GM19043 (cell line): ENCODE measurements around the gene NFAT5.
"Not testable (repeated sequence)": the region's sequence is repeated elsewhere in the genome, so short reads cannot be mapped to it uniquely, and the experiment has no call there.

Experiments
- ATAC-seq: cut with Tn5 transposase; IDR thresholded peaks from one replicate; pipeline ENCODE4 v1.9.1; 2021; ENCODE audit warnings: low read depth; ENCODE audit not compliant: unreplicated experiment

The NFAT5 gene

DNA sequence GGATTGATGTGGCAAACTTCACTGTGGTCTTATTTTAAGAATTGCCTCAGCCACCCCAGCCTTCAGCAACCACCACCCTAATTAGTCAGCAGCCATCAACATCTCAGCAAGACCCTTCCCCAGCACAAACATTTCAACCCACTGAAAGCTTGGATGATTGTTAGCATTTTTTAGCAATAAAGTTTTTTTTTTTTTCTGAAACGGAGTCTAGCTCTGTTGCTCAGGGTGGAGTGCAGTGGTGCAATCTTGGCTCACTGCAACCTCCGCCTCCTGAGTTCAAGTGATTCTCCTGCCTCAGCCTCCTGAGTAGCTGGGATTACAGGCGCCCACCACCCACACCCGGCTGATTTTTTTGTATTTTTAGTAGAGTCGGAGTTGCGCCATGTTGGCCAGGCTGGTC, 19.1 kb upstream of the NFAT5 start:
- ATAC-seq: not testable (repeated sequence)

DNA sequence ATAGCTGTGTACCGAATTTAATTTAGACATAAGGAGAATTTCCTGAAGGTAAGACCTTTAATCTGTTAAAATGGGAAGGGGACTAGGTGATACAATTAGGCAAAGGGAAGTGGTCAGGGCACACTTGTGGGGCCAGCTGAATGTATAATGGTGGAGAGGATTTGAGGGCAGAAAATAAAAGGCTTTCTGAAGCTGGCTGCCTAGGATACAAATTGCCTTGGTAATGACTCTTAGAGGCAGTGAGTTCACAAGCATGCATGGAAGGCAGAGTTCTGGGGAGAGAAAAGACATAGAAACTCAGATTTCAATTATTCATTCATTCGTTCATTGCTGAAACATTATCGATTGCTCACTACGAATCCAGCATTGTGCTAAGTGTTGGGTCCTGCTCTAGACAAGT, 12.4 kb upstream of the NFAT5 start:
- no peak for ATAC-seq

DNA sequence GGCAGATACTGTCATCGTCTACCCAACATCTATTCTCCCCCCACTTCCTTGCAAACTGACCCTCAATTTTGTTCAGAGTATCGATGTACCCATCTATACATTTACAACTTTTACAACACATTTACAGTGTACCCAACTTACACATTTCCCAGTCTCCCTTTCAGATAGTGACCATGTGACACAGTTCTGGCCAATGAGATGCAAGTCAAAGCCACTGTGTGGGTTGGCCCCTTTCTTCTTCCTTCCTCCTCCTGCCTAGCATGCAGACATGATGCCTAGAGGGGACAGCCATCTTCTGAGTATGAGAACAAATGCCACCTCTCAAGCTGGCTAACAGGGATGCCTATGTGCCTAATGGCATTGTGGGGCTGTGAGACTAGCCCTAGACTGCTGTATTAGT, 11.3 kb upstream of the NFAT5 start:
- no peak for ATAC-seq

DNA sequence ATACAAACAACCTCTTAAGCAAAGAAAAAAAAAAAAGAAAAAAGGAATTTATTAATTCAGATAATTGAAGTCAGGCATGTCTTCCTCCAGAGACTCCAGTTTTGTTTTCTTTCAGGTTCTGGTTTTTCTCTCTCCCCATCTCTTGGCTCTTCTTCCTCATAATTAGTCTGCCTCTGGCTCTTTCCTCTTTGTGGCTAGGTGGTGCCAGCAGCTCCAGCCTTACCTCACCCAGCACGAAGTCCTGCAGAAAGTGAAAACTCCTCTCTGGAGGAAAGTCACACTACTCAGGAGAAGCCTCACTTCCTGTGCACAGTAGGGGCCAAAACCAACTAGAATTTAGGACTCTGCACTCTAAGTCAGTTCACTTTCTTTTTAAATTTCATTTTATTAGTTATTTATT, 10.3 kb upstream of the NFAT5 start:
- ATAC-seq: no peak

DNA sequence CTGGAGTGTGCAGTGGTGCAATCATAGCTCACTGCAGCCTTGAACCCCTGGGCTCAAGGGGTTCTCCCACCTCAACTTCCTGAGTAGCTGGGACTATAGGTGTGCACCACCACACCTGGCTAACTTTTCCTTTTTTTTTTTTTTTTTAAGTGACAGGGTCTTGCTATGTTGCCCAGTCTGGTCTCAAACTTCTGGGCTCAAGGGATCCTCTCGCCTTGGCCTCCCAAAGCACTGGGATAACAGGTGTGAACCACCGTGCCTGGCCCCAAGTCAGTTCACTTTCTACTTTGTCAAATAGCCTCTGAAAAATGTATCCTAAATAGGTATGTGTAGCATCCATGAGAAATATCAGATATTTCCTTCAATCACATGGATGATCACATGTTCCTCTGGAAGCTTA, 9.9 kb upstream of the NFAT5 start:
- ATAC-seq: no peak

DNA sequence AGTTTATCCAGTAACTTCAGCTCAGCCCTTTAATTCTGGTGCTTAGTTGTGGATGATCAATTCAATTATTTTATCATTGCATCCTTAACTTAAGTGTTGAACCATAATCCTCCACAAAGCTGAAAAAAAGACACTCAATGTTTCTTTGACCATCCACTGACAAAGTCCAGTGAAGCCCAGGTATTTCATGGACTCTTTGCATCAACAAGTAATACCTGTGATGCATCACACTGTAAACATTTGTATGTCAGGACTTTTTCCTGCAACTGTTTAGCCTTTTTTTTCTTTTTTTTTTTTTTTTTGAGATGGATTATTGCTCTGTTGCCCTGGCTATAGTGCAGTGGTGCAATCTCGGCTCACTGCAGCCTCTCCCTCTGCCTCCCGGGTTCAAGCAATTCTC, 6.6 kb upstream of the NFAT5 start:
- no peak for ATAC-seq

DNA sequence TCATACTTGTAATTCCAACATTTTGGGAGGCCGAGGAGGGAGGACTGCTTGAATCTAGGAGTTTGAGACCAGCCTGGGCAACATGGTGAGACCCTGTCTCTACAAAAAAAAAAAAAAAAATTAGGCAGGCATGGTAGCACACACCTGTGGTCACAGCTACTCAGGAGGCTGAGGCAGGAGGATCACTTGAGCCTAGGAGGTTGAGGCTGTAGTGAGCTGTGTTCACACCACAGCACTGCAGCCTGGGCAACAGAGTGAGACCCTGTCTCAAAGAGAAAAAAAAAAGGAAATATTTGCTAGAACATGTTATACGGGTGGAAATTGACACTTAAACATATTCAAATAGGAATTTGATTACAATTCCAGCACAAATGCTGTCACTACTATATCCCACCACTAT, 4.4 kb upstream of the NFAT5 start:
- not testable (repeated sequence) for ATAC-seq

DNA sequence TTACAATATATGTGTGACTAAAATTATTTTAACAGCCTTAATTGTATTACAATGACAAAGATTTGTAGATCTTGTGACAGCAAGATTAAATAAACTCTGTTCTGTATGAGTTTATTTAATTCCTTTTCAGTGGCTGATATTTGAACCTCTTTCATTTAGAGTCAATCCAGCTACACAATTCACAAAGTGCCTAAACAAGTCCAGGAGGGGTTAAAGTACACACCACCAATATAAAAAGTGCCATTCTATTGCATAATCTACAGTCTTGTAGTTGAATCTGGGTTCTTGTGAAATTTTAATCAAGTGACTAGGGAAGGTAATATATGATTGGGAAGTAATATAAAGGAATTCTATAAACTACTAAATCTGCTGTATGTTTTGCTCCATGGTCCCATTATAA, 3.9 kb upstream of the NFAT5 start:
- ATAC-seq: no peak

DNA sequence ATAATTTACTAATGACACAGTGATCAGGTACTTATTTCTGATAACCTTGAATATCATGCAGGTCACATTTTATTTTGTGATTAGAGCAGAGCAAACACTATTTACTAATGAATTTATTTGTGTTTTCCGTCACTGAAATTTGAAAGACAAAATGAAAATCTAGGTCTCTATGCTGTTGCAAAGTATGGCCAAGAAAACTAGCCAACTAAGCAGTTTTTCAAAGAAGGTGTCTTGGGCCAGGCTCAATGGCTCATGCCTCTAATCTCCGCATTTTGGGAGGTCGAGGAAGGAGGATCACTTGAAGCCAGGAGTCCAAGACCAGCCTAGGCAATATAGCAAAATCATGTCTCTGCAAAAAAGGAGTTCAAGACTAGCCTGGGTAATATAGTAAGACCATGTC, 3.0 kb upstream of the NFAT5 start:
- ATAC-seq: no peak

DNA sequence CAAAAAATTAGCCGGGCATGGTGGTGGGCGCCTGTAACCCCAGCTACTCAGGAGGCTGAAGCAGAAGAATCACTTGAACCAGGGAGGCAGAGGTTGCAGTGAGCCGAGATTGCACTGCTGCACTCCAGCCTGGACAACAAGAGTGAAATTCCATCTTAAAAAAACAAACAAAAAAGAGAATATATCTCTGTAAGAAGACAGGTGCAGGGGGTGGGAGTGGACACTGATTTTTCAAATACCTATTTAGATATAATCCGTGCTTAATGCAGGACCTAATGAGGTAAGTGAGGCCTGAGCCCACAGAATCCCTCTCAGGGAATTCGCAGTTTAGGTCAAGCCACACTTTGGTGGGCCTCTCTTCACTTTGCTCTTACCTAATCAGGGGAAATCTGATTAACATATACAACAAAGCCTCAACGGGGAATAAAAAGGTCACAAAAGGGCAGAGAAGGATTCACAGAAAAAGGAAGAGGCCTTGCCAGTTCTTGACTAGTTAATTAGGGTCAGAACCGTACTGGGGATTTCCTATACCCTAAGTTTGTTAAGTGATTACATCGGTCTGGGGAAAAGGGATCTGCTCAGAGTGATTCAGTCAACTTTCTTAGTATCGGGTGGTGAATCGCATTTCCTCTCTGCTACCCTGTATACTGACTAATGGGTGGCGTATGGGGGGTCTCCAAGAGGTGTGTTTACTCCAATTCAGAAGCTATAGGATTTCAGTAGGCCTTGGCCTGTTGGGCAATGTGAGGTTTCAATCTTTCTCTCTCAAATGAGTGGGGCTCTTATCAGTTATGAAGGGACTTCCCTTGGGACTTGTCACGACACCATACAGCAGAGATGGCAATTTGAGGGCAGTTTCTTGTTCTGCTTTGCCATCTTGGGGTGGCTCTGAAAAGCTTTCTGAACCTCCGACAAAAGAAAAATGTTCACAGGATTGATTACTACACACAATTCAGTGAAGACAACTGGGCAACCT, 1.9 kb upstream of the NFAT5 start:
- no peak for ATAC-seq

DNA sequence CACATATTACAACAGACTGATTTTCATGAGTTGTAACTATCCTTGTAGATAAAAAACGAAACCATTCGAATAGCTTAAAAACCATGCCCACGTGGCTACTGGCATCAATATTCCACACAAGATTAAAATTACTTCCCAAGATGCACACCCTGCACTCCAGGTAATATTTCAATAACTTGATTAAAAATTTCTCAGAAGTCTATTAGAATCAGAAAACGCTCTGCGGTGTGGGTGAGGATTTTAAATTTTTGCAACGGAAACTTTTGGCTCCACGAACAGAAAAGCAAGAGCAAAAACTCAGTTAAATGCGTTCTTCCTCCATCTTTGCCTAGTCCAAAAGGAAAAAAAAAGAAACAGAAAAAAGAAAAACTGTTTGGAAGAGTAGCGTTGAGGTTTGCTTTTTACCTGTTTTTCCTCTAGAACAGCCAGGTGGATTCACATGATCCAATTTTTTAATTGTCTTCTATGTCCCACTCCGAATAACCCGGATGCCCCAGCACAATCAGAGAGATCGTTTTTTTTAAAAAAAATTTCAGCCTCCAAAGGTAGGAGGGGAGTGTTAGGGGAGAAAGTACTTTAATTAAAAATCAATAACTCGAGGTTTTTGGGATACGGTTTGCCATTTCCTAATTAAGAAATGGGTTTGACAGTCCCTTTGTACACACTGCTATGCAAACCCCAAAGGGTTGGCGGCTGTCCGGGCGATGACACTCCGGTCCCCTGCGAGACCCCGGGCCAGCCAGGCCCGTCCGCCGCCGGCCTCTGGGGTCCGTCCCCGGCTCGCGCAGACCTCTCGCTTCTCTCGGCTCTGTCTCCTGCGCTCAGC, 708 bp upstream of the NFAT5 start:
- no peak for ATAC-seq

DNA sequence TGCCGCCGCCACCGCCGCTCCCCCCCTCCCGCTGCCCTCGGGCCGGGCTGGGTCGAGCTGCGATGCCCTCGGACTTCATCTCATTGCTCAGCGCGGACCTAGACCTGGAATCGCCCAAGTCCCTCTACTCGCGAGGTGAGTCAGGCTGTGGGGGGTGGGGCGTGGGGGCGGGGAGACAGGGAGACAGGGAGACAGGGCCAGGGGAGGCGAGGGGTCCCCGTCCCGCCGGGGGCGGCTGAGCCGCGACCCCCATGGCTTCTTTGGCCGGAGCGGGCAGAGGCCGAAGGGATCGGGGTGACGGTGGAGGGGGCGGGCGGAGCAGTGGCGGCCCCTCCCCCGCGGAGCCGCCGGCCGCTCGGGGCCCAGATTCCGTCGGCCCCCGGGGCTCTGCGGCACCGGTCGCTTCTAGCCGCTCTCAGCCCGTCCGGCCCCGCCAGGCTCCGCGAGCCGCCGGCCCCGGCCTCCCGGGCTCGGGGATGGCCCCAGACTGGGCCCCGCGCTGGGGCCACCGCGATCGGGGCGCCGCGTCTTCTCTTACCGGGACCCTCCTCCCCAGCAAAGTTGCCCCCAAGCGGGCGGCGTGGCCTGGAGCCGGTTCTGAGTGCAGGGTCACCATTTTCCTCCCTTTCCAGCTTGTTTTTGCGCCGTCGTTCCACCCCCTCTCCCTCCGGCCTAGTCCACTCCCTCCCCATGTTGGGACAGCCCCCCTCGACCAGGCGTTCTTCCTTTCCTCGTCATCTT, 644 bp downstream of the NFAT5 start:
- ATAC-seq: no peak

DNA sequence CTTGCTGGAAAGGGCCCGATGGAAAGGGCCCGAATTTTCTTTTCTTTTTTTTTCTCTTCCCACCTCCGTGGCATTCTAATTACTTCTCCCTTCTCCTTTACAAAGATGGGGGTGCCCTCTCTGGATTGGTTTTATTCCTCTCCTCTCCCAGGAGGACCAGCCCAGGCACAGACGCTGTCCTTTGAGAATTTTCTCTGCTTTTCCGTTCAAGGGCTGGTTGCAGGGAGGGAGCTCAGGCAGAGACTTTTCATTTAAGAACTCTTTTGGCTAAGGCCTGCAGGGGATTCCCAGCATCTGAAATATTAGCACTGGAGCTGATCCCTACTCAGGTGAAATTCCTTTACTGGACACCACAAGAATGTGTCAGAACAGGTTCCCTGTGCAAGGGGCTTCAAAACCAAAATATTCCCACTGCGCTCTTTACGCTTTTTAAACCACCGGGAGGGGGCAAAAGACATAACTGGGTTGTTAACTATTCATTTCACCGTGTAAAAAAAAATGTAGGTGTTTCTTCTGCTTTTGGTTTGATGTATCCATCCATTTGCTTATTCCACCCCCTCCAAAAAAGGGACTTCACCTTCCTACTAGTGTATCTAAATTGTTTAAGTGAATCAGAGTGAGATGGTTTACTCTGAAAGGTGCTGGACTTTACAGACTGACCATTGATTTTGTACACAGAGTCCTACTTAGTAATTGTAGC, 1.4 kb downstream of the NFAT5 start:
- no peak for ATAC-seq

DNA sequence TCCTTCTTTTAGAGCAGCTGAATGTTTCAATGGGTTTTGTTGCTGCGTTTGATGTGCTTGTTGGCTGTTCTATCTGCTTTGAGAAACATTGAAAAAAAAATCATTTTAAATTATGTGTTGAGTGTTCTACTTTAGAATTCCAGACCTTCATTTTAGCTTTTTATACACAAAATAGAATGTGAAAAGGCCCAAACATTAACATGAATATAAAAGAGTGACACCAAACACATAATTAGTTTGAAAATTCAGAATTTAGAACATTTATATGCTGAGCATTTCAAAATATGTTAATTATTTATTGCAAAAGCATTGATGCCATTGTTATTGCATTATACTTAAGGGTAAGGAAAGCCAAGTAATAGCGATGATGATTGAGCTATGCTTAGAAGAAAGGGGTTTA, 2.9 kb downstream of the NFAT5 start:
- no peak for ATAC-seq

DNA sequence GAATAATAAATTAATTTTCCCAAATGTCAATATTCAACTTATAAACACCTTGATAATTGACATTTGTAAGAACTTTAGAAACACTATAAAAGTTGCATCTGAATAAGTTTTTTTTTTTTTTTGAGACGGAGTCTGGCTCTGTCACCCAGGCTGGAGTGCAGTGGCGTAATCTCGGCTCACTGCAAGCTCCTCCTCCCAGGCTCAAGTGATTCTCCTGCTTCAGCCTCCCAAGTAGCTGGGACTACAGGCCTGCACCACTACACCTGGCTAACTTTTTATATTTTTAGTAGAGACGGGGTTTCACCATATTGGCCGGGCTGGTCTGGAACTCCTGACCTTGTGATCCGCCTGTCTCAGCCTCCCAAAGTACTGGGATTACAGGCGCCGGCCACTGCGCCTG, 13.0 kb downstream of the NFAT5 start:
- not testable (repeated sequence) for ATAC-seq

DNA sequence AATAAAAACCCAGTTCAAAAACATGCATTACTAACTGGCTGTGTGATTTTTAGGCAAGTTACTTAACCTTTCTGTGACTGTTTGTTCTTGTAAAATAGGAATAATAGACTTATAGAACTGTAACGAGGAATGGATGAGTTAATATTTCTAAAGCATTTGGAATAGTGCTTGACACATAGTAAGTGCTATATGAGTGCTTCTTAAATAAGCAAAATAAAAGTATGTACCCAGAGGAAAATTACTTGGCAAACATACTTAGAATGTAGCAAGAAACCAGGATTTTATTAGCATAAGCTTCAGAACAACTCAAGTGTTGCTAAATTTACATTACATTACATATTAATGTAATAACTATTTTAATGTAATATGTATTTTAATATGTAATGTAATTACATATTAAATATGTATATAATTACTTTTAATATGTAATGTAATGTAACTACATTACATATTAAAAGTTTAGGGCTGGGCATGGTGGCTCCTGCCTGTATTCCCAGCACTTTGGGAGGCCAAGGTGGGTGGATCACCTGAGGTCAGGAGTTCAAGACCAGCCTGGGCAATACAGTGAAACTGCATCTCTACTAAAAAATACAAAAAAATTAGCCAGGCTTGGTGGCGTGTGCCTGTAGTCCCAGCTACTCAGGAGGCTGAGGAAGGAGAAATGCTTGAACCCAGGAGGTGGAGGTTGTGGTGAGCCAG, 14.2 kb downstream of the NFAT5 start:
- no peak for ATAC-seq

DNA sequence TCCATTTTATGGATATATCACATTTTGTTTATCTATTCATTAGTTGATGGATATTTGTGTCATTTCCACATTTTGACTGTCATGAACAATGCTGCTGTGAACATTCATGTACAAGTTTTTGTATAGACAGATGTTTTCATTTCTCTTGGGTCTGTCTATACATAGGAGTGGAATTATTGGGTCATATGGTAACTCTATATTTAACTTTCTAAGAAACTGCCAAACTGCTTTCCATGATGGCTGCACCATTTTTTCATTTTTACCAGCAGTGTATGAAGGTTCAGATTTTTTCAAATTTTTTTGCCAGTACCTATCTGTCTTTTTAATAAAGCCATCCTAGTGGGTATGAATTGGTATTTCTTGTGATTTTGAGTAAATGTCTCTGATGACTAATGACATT, 15.5 kb downstream of the NFAT5 start:
- no peak for ATAC-seq

DNA sequence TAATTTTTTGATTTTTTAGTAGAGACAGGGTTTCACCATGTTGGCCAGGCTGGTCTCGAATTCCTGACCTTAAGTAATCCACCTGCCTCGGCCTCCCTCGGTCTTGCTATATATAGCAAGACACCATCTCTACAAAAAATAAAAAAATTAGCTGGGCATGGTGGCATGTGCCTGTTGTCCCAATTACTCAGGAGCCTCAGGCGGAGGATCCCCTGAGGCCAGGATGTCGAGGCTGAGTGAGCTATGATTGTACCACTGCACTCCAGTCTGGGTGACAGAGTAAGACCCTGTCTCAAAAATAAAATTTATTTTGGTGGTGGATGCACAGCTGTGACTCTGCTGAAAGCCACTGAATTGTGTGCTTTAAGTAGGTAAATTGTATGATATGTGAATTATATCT, 18.7 kb downstream of the NFAT5 start:
- ATAC-seq: not testable (repeated sequence)

DNA sequence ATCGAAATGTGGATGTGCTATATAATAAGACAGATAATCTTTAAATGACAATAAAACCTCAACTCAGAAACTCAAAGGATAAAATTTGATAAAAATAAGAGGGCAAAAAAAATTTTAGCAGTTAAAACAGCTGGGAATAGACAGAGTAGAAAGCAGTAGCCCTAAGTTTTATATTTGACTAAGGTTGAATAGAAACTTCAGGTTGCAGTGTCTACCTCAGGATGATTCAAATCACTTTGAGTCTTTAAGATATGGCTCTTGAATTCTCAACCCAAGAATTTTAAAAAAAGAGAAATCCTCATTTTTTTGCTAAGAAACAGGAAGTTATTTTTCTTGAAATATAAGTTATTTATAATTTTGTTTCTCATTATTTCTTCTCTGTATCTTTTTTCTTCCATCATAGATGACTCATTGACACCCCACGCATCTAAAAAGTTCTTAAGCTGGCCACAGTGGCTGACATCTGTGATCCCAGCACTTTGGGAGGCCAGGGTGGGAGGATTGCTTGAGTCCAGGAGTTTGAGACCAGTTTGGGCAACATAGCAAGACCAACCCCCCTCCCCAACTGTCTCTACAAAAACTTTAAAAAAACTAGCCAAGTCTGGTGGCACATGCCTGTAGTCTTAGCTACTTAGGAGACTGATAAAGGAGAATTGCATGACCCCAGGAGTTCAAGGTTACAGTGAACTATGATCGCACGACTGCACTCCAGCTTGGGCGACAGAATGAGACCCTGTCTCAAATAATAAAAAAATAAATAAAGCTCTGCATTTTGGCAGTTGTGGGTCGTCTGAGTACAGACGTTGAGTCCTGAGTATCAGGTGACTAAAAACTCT, 23.9 kb downstream of the NFAT5 start:
- no peak for ATAC-seq
